ENCODE measurements around the gene ENTHD1. TPM values are rescaled to one million over a fixed set of nuclear protein-coding genes. Genes with fewer than 3 reads are reported as not detected.

The ENTHD1 gene
- total RNA-seq, 2 donors from 2014 or later, result 0.09 to 5.1 TPM

DNA sequence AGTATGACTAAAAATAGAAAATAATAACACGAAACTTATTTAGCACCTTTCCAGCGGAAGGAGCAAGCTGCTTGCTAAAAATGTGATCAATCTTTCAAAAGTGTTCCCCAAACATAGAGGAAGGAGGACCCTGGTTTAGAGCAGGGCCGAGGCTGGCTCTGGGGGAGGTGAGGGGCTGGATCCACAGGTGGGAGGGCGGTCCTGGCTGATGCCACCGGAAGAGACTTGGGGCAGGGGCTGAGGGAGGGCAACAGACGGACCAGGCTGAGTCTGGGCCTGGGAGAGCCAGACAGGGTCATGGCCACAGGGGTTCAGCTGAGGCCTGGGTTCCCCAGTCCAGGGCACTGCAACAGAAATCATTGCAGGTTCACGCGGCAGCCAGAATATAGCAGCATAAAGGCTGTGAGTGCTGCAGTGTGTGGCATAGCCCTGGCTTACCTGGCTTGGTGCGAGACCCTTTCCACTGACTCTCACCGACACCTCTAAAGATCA lies 179.7 kb downstream of the ENTHD1 start:
- Histone ChIP-seq H3K27ac (no peak overlapping the region), H3K27me3 (replicated peaks; ENCODE audit: insufficient read depth) (no peaks in the 10 kb centered on the region), H3K4me3 (no peak overlapping the region), H3K4me1 (replicated peaks) (no peaks in the 10 kb centered on the region), H3K36me3 (no peaks in the 10 kb centered on the region), H3K9me3 (no peaks in the 10 kb centered on the region)
- intact Hi-C loops (cut with DNase I), result no loop called here
- 91% methylated on average over 10 of the region's 10 CpGs for WGBS
- no peak for DNase-seq (ENCODE audit: low spot score)
- TF ChIP-seq POLR2A (IDR thresholded peaks at IDR 0.05) (no peak), CTCF (IDR thresholded peaks at IDR 0.05) (no peak), POLR2AphosphoS5 (IDR thresholded peaks at IDR 0.05) (no peak)

GRCh38 chr22:39712751-39713525 lies 180.6 kb downstream of the ENTHD1 start:
- intact Hi-C loops (cut with DNase I), result no loop called here

DNA sequence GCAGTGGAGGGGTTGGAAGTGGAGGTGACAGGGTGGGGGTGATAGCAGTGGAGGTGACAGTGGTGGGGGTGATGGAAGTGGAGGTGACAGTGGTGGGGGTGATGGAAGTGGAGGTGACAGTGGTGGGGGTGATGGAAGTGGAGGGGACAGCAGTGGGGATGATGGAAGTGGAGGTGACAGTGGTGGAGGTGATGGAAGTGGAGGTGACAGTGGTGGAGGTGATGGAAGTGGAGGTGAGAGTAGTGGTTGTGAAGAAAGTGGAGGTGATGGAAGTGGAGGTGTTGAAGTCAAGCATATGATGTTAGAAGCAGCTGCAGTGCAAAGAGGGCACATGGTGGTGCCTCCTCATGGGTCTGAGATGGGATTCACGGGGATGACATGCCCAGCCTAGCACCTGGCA lies 181.5 kb downstream of the ENTHD1 start:
- DNase-seq (ENCODE audit: low spot score), result no peak
- intact Hi-C loops (cut with DNase I), result no loop called here
- Histone ChIP-seq H3K36me3 (no peaks in the 10 kb centered on the region), H3K9me3 (no peaks in the 10 kb centered on the region), H3K27ac (no peak overlapping the region), H3K4me3 (no peak overlapping the region), H3K4me1 (replicated peaks) (no peaks in the 10 kb centered on the region), H3K27me3 (replicated peaks; ENCODE audit: insufficient read depth) (no peaks in the 10 kb centered on the region)
- WGBS, result 83% methylated on average over 1 of the region's 1 CpG
- TF ChIP-seq CTCF (IDR thresholded peaks at IDR 0.05) (no peak), POLR2A (IDR thresholded peaks at IDR 0.05) (no peak), POLR2AphosphoS5 (IDR thresholded peaks at IDR 0.05) (no peak)

More at GRCh38 chr22:39712751-39713525, 180.6 kb downstream of the ENTHD1 start:
- 76% methylated on average over 18 of the region's 18 CpGs for WGBS
- H3K4me1 ChIP-seq (replicated peaks), result no peaks in the 10 kb centered on the region
- H3K27me3 ChIP-seq (replicated peaks; ENCODE audit: insufficient read depth), result no peaks in the 10 kb centered on the region
- TF ChIP-seq CTCF (IDR thresholded peaks at IDR 0.05) (no peak), POLR2A (IDR thresholded peaks at IDR 0.05) (no peak), POLR2AphosphoS5 (IDR thresholded peaks at IDR 0.05) (no peak)
- H3K9me3 ChIP-seq, result no peaks in the 10 kb centered on the region
- H3K4me3 ChIP-seq, result no peak overlapping the region
- no peak for DNase-seq (ENCODE audit: low spot score)
- no peak overlapping the region for H3K27ac ChIP-seq
- H3K36me3 ChIP-seq, result no peaks in the 10 kb centered on the region

GRCh38 chr22:39710380-39711150 lies 183.0 kb downstream of the ENTHD1 start:
- intact Hi-C loops (cut with DNase I), result no loop called here
- WGBS, result 63% methylated on average over 15 of the region's 15 CpGs
- DNase-seq (ENCODE audit: low spot score), result no peak
- Histone ChIP-seq H3K9me3 (no peaks in the 10 kb centered on the region), H3K27ac (no peak overlapping the region), H3K36me3 (no peaks in the 10 kb centered on the region), H3K27me3 (replicated peaks; ENCODE audit: insufficient read depth) (no peaks in the 10 kb centered on the region), H3K4me1 (replicated peaks) (no peaks in the 10 kb centered on the region), H3K4me3 (no peak overlapping the region)
- TF ChIP-seq POLR2AphosphoS5 (IDR thresholded peaks at IDR 0.05) (no peak), POLR2A (IDR thresholded peaks at IDR 0.05) (no peak), CTCF (IDR thresholded peaks at IDR 0.05) (no peak)
